Mesendoderm (in vitro differentiated cells): ENCODE results near the gene DNAAF3.
A peak's percentile ranks its signal among the peaks of the same experiment; 100 is the strongest.

Experiments
- DNase-seq: peaks from one replicate; pipeline ENCODE4 v3.0.0; 2013
- H2AK5ac ChIP-seq: 2 replicates; pipeline ENCODE4 v1.6.1; 2013; ENCODE audit warnings: low read length, inconsistent platforms
- H2BK120ac ChIP-seq: 2 replicates; pipeline ENCODE4 v1.6.1; 2013; ENCODE audit warnings: low read depth, mild to moderate bottlenecking, low read length, moderate library complexity, mixed read lengths
- H2BK15ac ChIP-seq: replicated peaks from 2 replicates; pipeline ENCODE4 v1.6.1; 2013; ENCODE audit warnings: low read depth, mild to moderate bottlenecking, moderate library complexity
- H2BK5ac ChIP-seq: 2 replicates; pipeline ENCODE4 v1.6.1; 2013; ENCODE audit warnings: low read length, inconsistent platforms
- H3K18ac ChIP-seq: 2 replicates; pipeline ENCODE4 v1.6.1; 2013; ENCODE audit warnings: mild to moderate bottlenecking, low read length, mixed read lengths
- H3K23ac ChIP-seq: one replicate; pipeline ENCODE4 v1.6.1; 2013; ENCODE audit warnings: low read length
- H3K27ac ChIP-seq: 2 replicates; pipeline ENCODE4 v1.5.1; 2013; ENCODE audit warnings: low read depth, mild to moderate bottlenecking, inconsistent platforms, low read length, moderate library complexity
- H3K27me3 ChIP-seq: 2 replicates; pipeline ENCODE4 v1.6.1; 2013; ENCODE audit warnings: low read length, control low read depth, mild to moderate bottlenecking, inconsistent platforms; ENCODE audit not compliant: insufficient read depth, poor library complexity
- H3K36me3 ChIP-seq: 2 replicates; pipeline ENCODE4 v1.6.1; 2013; ENCODE audit warnings: low read length, inconsistent platforms; ENCODE audit not compliant: control insufficient read depth, insufficient read depth
- H3K4ac ChIP-seq: one replicate; pipeline ENCODE4 v1.6.1; 2013; ENCODE audit warnings: low read depth, mild to moderate bottlenecking, low read length, moderate library complexity
- H3K4me1 ChIP-seq: 2 replicates; pipeline ENCODE4 v1.6.1; 2013; ENCODE audit warnings: low read depth, low read length, inconsistent platforms; ENCODE audit not compliant: control insufficient read depth
- H3K4me2 ChIP-seq: 2 replicates; pipeline ENCODE4 v1.6.1; 2013; ENCODE audit warnings: low read length
- H3K4me3 ChIP-seq: 2 replicates; pipeline ENCODE4 v1.5.1; 2013; ENCODE audit warnings: mild to moderate bottlenecking, low read length
- H3K56ac ChIP-seq: one replicate; pipeline ENCODE4 v1.6.1; 2013; ENCODE audit warnings: low read length
- H3K79me1 ChIP-seq: 2 replicates; pipeline ENCODE4 v1.6.1; 2013; ENCODE audit warnings: low read length, inconsistent platforms
- H3K79me2 ChIP-seq: 2 replicates; pipeline ENCODE4 v1.6.1; 2013; ENCODE audit warnings: mild to moderate bottlenecking, low read length; ENCODE audit not compliant: control insufficient read depth, insufficient read depth
- H3K9ac ChIP-seq: 2 replicates; pipeline ENCODE4 v1.6.1; 2013; ENCODE audit warnings: low read length, inconsistent platforms
- H4K5ac ChIP-seq: one replicate; pipeline ENCODE4 v1.6.1; 2013; ENCODE audit warnings: low read length
- H4K8ac ChIP-seq: one replicate; pipeline ENCODE4 v1.6.1; 2013; ENCODE audit warnings: low read depth, mild to moderate bottlenecking, control low read depth, low read length, moderate library complexity
- WGBS: extraction: QIAGEN DNeasy Blood & Tissue Kit; methylation state at CpG from one replicate; pipeline ENCODE4 v1.1.7; 2013; ENCODE audit warnings: low lambda C conversion rate, missing lambda C conversion rate; ENCODE audit not compliant: insufficient coverage; ENCODE audit errors: extremely low coverage; 5-methylcytosine and 5-hydroxymethylcytosine counted together

The DNAAF3 gene

DNA sequence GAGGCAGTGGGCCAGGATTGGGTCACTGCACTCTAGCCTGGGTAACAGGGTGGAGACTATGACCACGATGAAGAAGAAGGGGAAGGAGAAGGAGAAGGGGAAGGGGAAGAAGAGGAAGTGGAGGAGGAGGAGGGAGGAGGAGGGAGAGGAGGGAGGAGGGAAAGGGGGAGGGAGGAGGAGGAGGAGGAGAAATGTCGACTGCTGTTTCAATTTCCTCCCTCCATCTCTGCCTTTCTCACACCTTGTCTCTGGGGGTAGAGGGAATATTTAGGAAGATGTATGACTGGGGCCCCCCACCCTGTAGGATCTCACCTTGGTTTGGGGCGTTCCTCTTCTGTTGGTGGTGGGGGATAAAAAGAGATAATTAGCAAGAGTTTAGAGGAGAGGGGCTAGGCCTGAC is 21.2 kb downstream of the DNAAF3 start:
- Histone ChIP-seq H3K4ac (no peak overlapping the region), H3K27me3 (no peaks in the 10 kb centered on the region), H3K36me3 (no peaks in the 10 kb centered on the region)

DNA sequence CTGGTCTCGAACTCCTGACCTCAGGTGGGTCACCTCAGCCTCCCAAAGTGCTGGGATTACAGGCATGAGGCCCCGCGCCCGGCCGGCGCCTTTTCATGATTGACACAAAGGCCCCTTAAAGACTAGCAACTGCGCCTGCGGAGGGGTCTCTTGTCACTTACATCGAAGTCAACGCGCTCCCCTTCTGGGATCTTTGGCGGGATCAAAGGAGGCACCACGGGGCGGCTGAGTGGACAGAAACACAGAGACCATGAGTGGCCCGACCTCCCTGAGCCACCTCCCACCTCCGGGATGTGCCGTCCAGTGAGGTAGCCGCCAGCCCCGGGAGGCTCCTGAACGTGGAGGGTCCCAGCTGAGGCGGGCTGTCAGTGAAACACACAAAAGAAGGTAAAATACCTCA is 24.7 kb downstream of the DNAAF3 start:
- peak overlapping the region; percentile 80 for H3K23ac ChIP-seq
- no peak overlapping the region for H3K18ac ChIP-seq
- no peak overlapping the region for H2BK120ac ChIP-seq
- no peaks in the 10 kb centered on the region for H3K27me3 ChIP-seq
- no peak overlapping the region for H4K8ac ChIP-seq
- H3K4ac ChIP-seq, result no peak overlapping the region
- H4K5ac ChIP-seq, result no peak overlapping the region
- H3K4me2 ChIP-seq, result peak overlapping the region; percentile 13
- H2BK15ac ChIP-seq, result no peak overlapping the region
- H3K79me1 ChIP-seq, result no peaks in the 10 kb centered on the region
- no peak overlapping the region for H2BK5ac ChIP-seq
- no CpG with 5 or more reads among the region's 21 CpGs for WGBS
- H3K4me3 ChIP-seq, result no peak overlapping the region
- H3K9ac ChIP-seq, result peak overlapping the region; percentile 29
- H3K56ac ChIP-seq, result peak overlapping the region; percentile 73
- H3K36me3 ChIP-seq, result no peaks in the 10 kb centered on the region
- H3K4me1 ChIP-seq, result no peaks in the 10 kb centered on the region
- H3K27ac ChIP-seq, result no peak overlapping the region
- no peak for DNase-seq
- H2AK5ac ChIP-seq, result no peak overlapping the region
- H3K79me2 ChIP-seq, result no peaks in the 10 kb centered on the region

More for the DNA sequence above, 21.2 kb downstream of the DNAAF3 start:
- no peaks in the 10 kb centered on the region for H3K79me2 ChIP-seq
- no peak overlapping the region for H4K5ac ChIP-seq
- H3K4me1 ChIP-seq, result no peaks in the 10 kb centered on the region
- H2AK5ac ChIP-seq, result no peak overlapping the region
- no peak overlapping the region for H2BK5ac ChIP-seq
- no peak overlapping the region for H3K4me3 ChIP-seq
- no peak overlapping the region for H3K4me2 ChIP-seq
- WGBS, result no CpG with 5 or more reads among the region's 3 CpGs
- H3K23ac ChIP-seq, result no peak overlapping the region
- no peak for DNase-seq
- H2BK120ac ChIP-seq, result no peak overlapping the region
- H3K27ac ChIP-seq, result no peak overlapping the region
- no peaks in the 10 kb centered on the region for H3K79me1 ChIP-seq
- H3K56ac ChIP-seq, result no peak overlapping the region
- no peak overlapping the region for H3K18ac ChIP-seq
- no peak overlapping the region for H2BK15ac ChIP-seq
- H3K9ac ChIP-seq, result no peak overlapping the region
- H4K8ac ChIP-seq, result no peak overlapping the region

DNA sequence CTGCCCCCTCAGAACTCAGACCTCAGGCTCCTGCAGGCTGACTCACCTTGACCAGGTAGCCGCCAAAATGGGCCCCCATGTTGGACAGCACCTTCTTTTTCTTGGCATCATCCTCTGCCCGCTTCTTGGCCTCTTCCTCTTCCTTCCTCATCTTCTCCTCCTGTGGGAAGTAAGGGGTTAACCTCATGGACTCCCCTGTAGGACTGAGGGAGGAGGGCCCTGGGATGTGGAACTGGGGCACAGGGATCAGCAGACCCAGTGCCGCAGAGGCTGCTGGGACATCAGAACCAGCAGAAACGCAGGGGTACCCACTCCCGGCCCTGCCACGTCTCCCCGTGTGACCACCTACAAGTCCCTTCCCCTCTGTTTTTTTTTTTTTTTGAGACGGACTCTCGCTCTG is 28.5 kb downstream of the DNAAF3 start:
- no peaks in the 10 kb centered on the region for H3K36me3 ChIP-seq

DNA sequence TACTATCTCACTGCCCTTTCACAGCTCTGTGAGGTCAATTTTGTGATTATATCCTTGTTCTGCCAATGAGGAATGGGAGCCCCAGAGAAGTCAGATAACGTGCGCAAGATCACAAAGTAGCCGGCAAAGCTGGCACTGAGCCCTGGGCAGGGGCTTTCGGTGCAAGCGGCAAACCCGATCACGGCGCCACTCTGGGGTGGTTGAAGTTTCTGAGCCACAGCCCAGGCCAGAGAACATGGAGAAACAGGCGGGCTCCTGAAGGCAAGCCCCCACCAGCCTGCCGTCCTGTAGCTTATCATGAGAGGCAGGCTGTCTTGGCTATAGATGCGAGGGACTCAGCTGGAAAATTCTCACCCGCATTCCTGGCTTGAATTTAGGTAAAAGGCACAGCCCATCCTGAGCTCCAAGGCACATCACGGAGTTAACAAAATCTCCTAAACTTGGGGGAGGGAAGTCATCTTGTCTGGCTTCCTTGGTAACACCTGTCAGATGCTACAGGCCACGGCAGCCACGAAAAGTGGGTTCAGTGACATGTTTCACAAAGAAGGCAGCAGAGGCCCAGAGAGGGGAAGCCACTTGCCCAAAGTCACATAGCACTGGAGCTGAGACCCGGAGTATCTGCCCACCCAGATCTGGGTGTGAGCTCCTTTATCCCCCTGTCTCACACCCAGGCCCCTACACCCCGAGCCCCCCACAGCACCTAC is 29.9 kb downstream of the DNAAF3 start:
- no peak overlapping the region for H3K4me3 ChIP-seq

More for the DNA sequence above, 28.5 kb downstream of the DNAAF3 start:
- Histone ChIP-seq H2BK15ac (no peak overlapping the region), H2BK120ac (no peak overlapping the region), H3K23ac (no peak overlapping the region), H3K79me2 (no peaks in the 10 kb centered on the region), H3K79me1 (no peaks in the 10 kb centered on the region), H3K4me1 (no peaks in the 10 kb centered on the region), H4K5ac (no peak overlapping the region), H3K18ac (no peak overlapping the region), H4K8ac (no peak overlapping the region), H3K4ac (no peak overlapping the region), H3K56ac (no peak overlapping the region), H2BK5ac (no peak overlapping the region), H3K4me3 (no peak overlapping the region), H3K27ac (no peak overlapping the region), H3K27me3 (no peaks in the 10 kb centered on the region), H3K9ac (no peak overlapping the region), H2AK5ac (no peak overlapping the region), H3K4me2 (no peak overlapping the region)
- WGBS, result no CpG with 5 or more reads among the region's 9 CpGs
- DNase-seq, result no peak

DNA sequence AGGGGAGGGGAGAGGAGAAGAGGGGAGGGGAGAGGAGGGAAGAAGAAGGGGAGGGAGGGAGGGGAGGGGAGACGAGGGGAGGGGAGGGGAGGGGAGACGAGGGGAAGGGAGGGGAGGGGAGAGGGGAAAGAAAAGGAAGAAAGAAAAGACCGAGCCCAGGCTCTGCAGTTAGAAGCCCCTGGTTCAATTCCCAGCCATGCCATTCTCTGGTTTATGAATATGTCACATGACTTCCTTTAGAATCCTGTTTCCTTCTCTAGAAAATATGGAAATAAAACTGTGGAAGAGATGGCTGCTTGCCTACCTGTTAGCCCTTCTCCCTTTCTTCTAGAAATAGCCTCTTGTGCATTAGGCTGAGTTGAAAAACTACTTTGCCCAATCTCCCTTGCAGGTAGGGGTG is 31.7 kb downstream of the DNAAF3 start:
- H4K5ac ChIP-seq, result no peak overlapping the region

More for the DNA sequence above, 29.9 kb downstream of the DNAAF3 start:
- Histone ChIP-seq H3K79me1 (no peaks in the 10 kb centered on the region), H4K8ac (no peak overlapping the region), H3K4me2 (no peak overlapping the region), H3K9ac (no peak overlapping the region), H4K5ac (no peak overlapping the region), H3K56ac (no peak overlapping the region), H3K27me3 (no peaks in the 10 kb centered on the region), H3K23ac (no peak overlapping the region), H2BK15ac (no peak overlapping the region), H2BK120ac (no peak overlapping the region), H2BK5ac (no peak overlapping the region), H2AK5ac (no peak overlapping the region), H3K4ac (no peak overlapping the region), H3K36me3 (no peaks in the 10 kb centered on the region), H3K79me2 (no peaks in the 10 kb centered on the region), H3K4me1 (no peaks in the 10 kb centered on the region), H3K18ac (no peak overlapping the region), H3K27ac (no peak overlapping the region)
- DNase-seq, result no peak
- no CpG with 5 or more reads among the region's 17 CpGs for whole genome bisulfite sequencing

More for the DNA sequence above, 31.7 kb downstream of the DNAAF3 start:
- Histone ChIP-seq H3K9ac (no peak overlapping the region), H3K56ac (no peak overlapping the region), H3K79me2 (no peaks in the 10 kb centered on the region), H2AK5ac (no peak overlapping the region), H3K27ac (no peak overlapping the region), H3K27me3 (no peaks in the 10 kb centered on the region), H2BK120ac (no peak overlapping the region), H3K18ac (no peak overlapping the region), H3K4me2 (no peak overlapping the region), H2BK15ac (no peak overlapping the region), H3K36me3 (no peaks in the 10 kb centered on the region), H3K79me1 (no peaks in the 10 kb centered on the region), H3K4ac (no peak overlapping the region), H3K4me1 (no peaks in the 10 kb centered on the region), H3K23ac (no peak overlapping the region), H3K4me3 (no peak overlapping the region), H2BK5ac (no peak overlapping the region), H4K8ac (no peak overlapping the region)
- no CpG with 5 or more reads among the region's 3 CpGs for WGBS
- no peak for DNase-seq
